Ovary (tissue), 1 donor: ENCODE results near the gene GNB1L.

ENCODE experiments used
- EP300 ChIP-seq: sonication (generic); formaldehyde crosslinking; IDR thresholded peaks from one replicate; pipeline ENCODE4 v1.6.1; 2017; ENCODE audit warnings: antibody characterized with exemption
- POLR2A ChIP-seq: fragments of 450-650 bp; IDR thresholded peaks from one replicate; pipeline ENCODE4 v1.6.1; 2017; ENCODE audit warnings: antibody characterized with exemption, mild to moderate bottlenecking, moderate library complexity

DNA sequence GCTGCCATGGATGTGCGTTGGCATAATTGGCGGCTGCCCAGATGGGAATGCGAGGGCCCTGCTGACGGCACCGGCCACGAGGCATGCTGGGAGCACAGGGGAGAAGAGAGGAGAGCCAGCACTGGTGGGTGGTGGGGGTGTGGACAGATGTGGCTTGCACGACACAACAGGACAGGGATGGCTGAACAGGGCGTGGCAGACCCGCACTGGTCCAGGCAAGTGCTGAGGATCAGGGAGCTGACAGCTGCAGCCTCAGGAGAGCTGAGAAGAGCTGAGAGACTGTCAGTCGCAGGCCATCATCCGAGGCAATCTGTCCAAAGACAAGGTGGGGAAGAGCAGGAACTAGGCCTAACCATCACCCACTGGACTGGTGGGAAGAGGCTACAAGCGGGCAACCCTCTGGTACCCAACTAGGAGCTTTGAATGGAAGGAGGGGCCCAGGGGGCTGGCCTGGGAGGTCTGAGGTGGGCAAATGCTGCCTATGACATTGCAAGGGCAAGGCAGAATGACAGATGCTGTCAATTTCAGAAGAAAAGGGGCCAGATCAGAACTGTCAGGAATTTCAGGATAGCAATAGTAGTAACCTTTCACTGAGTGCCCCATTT, 2.4 kb downstream of the GNB1L start:
- TF ChIP-seq POLR2A (no peak), EP300 (no peak)
